Transverse colon (tissue), 4 donors: Measurements from ENCODE around the gene TNS3. TPM values are rescaled to one million over a fixed set of nuclear protein-coding genes. Genes with fewer than 3 reads are reported as not detected.

Experiments
- DNase-seq: peaks from one replicate; pipeline ENCODE4 v3.0.0-alpha.2; 2019
- H3K27ac ChIP-seq, 4 donors: fragments of 200-600 bp; sonication (generic); 2 replicates each; pipeline ENCODE4 v1.5.1; 2016 to 2018; ENCODE audit warnings: inconsistent platforms in 4 of 4
- H3K27me3 ChIP-seq: fragments of 200-600 bp; sonication (generic); 2 replicates; pipeline ENCODE4 v1.5.1; 2017; ENCODE audit warnings: inconsistent platforms
- H3K36me3 ChIP-seq, 4 donors: fragments of 200-600 bp; sonication (generic); 2 replicates each; pipeline ENCODE4 v1.5.1; 2017 to 2019; ENCODE audit warnings: inconsistent platforms in 4 of 4
- H3K4me1 ChIP-seq, 4 donors: fragments of 200-600 bp; sonication (generic); 2 replicates each; pipeline ENCODE4 v1.5.1; 2017 to 2020; ENCODE audit warnings: inconsistent platforms in 4 of 4
- H3K4me3 ChIP-seq, 4 donors: fragments of 200-600 bp; sonication (generic); 1 replicate in 1 of 4; 2 replicates in 3 of 4; pipeline versions ENCODE4 v1.5.1 to v1.6.1; 2017 to 2019; ENCODE audit warnings: inconsistent platforms in 4 of 4
- H3K9me3 ChIP-seq, 2 donors: fragments of 200-600 bp; sonication (generic); 2 replicates each; pipeline ENCODE4 v1.5.1; 2017 to 2019; ENCODE audit warnings: inconsistent platforms in 2 of 2
- EP300 ChIP-seq: sonication (generic); formaldehyde crosslinking; IDR thresholded peaks from one replicate; pipeline ENCODE4 v1.6.1; 2017; ENCODE audit warnings: antibody characterized with exemption, low read depth
- POLR2A ChIP-seq: fragments of 450-650 bp; IDR thresholded peaks from one replicate; pipeline ENCODE4 v1.6.1; 2016; ENCODE audit warnings: antibody characterized with exemption, mild to moderate bottlenecking, moderate library complexity
- POLR2AphosphoS5 ChIP-seq, 3 donors: sonication (generic); formaldehyde crosslinking; IDR thresholded peaks; one replicate each; pipeline ENCODE4 v1.6.1; 2016; ENCODE audit warnings: antibody characterized with exemption in 3 of 3
- WGBS, 2 donors: methylation state at CpG; one replicate each; pipeline ENCODE4 v1.1.5; 2018; ENCODE audit warnings: low coverage in 1 of 2; 5-methylcytosine and 5-hydroxymethylcytosine counted together
- in situ Hi-C, 4 donors: fragments of 200-750 bp; cut with MboI; loops; one replicate each; pipeline versions ENCODE4 v1.15.0 to v1.15.1; 2017; ENCODE audit warnings: low sequenced_read_pairs in 3 of 4, low pct_ligation_motif_present in 1 of 4, low pct_unique_long_range_greater_than_20kb in 1 of 4
- intact Hi-C: fragments of 100-400 bp; cut with DNase I; formaldehyde crosslinking; loops from one replicate; pipeline ENCODE4 v1.15.1; 2023; ENCODE audit warnings: low total_unique reads
- total RNA-seq, 4 donors: library from RNA; depleted of rRNA; stranded (reverse); fragments of >200 nt; gene quantifications; one replicate each; pipeline ENCODE4 v1.1.0, GENCODE V29; 2016
- TF ChIP-seq, protein P1 (sequence below), 5 experiments: fragments of 200-600 bp in 3 of 5; fragments of 450-650 bp in 2 of 5; sonication (generic) in 3 of 5; IDR thresholded peaks; 1 replicate in 2 of 5; 2 replicates in 3 of 5; pipeline ENCODE4 v1.5.1; 2016 to 2017; ENCODE audit warnings: antibody characterized with exemption in 5 of 5, inconsistent platforms in 3 of 5, mild to moderate bottlenecking in 2 of 5, moderate library complexity in 1 of 5

TNS3 gene
- total RNA-seq, 4 donors from 2014 or later, result 58.5 to 104 (median 72.7) TPM

DNA sequence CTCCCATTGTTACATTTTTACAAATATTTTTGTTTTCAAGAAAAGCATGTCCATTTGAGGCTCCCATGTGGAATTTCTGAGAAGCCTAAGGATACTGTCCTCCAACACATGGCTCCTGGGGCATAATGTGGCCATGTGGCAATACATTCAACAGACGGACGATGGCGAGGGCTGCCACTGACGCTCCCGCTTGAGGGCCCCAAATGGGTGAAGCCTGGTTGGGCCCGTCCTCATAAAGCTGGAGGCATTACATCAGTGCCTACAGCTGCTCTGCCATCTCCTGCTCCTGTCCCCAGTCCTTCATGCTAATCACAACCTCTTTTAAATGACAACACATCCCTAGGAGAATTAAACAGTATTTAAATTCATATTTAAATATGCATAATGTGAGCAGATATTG is 246.8 kb downstream of the TNS3 start:
- Histone ChIP-seq H3K9me3 (no peaks in the 10 kb centered on the region), H3K27ac (peak overlapping the region in 1 of 4 donors; percentile 45), H3K4me3 (no peak overlapping the region), H3K4me1 (peaks cover 6 to 24% (median 16%) of the 10 kb centered on the region in 4 donors), H3K27me3 (no peaks in the 10 kb centered on the region), H3K36me3 (no peaks in the 10 kb centered on the region)
- WGBS, 2 donors, result 96% methylated on average over 6 of the region's 6 CpGs; no CpG with 5 or more reads in 1 of the 2 donors
- no peak for TF ChIP-seq POLR2A
- TF ChIP-seq, protein P1, sequence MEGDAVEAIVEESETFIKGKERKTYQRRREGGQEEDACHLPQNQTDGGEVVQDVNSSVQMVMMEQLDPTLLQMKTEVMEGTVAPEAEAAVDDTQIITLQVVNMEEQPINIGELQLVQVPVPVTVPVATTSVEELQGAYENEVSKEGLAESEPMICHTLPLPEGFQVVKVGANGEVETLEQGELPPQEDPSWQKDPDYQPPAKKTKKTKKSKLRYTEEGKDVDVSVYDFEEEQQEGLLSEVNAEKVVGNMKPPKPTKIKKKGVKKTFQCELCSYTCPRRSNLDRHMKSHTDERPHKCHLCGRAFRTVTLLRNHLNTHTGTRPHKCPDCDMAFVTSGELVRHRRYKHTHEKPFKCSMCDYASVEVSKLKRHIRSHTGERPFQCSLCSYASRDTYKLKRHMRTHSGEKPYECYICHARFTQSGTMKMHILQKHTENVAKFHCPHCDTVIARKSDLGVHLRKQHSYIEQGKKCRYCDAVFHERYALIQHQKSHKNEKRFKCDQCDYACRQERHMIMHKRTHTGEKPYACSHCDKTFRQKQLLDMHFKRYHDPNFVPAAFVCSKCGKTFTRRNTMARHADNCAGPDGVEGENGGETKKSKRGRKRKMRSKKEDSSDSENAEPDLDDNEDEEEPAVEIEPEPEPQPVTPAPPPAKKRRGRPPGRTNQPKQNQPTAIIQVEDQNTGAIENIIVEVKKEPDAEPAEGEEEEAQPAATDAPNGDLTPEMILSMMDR (IDR thresholded peaks at IDR 0.05), result no peak
- no peak for TF ChIP-seq EP300
- TF ChIP-seq POLR2AphosphoS5 (IDR thresholded peaks at IDR 0.05), result no peak
- intact Hi-C loops, result no loop called here
- in situ Hi-C loops, result no loop called here
- DNase-seq, result no peak

DNA sequence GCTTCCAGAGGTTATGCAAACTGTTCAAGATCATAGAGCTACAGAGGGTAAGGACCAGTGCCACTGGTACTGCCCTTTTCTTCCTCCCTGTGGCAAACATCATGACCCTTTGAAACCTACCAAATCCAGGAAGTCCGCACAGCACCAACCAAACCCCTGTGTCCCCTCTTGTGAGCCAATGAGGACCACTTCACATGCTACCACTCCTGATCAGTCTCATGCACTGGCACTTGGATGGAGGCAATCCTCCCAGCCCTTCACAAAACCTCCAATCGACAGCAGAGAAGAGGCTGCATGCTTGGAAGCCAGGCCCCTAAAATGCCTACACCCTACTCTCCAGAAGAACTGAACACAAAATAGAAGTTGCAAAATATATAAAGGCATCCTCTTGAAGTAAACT is 248.0 kb downstream of the TNS3 start:
- H3K9me3 ChIP-seq, result no peaks in the 10 kb centered on the region
- no peak overlapping the region for H3K4me3 ChIP-seq
- no peak overlapping the region for H3K27ac ChIP-seq
- TF ChIP-seq, protein P1 (IDR thresholded peaks at IDR 0.05), result no peak
- TF ChIP-seq EP300 (no peak), POLR2AphosphoS5 (IDR thresholded peaks at IDR 0.05) (no peak), POLR2A (no peak)
- intact Hi-C loops, result loop anchor here (5.0 kb wide), 1 partner anchor 38 kb away; no protein-coding TSS in a partner anchor
- H3K27me3 ChIP-seq, result no peaks in the 10 kb centered on the region
- peaks cover 11 to 31% (median 17%) of the 10 kb centered on the region in 4 donors for H3K4me1 ChIP-seq
- in situ Hi-C loops, result no loop called here
- WGBS, 2 donors, result 96% methylated on average over 2 of the region's 2 CpGs; no CpG with 5 or more reads in 1 of the 2 donors
- DNase-seq, result no peak
- no peaks in the 10 kb centered on the region for H3K36me3 ChIP-seq

DNA sequence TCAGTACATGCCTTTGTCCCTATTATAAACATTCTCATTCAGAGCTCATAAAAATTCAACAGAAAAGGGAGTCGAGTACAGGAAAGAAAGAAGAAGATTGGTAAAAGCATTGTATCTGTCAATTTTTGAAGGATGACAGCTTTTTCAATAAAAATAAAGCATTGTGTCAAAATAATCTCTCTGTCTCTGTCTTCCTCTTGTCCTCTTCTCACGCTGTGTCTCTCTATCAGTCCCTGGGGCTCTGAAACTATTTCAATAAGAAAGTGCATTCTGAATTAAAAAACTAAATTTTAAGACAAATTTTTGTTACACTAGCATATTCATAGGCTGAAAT is 248.4 kb downstream of the TNS3 start:
- no peaks in the 10 kb centered on the region for H3K36me3 ChIP-seq
- 48 to 57% methylated on average over 2 of the region's 2 CpGs for WGBS, 2 donors
- in situ Hi-C loops, result no loop called here
- intact Hi-C loops, result loop anchor here (5.0 kb wide), 1 partner anchor 39 kb away; no protein-coding TSS in a partner anchor
- H3K27me3 ChIP-seq, result no peaks in the 10 kb centered on the region
- H3K9me3 ChIP-seq, result no peaks in the 10 kb centered on the region
- no peak overlapping the region for H3K4me3 ChIP-seq
- peaks cover 15 to 35% (median 22%) of the 10 kb centered on the region in 4 donors for H3K4me1 ChIP-seq
- DNase-seq, result no peak
- TF ChIP-seq POLR2AphosphoS5 (IDR thresholded peaks at IDR 0.05), result no peak
- TF ChIP-seq, protein P1 (IDR thresholded peaks at IDR 0.05), result no peak
- no peak for TF ChIP-seq POLR2A
- no peak for TF ChIP-seq EP300
- no peak overlapping the region for H3K27ac ChIP-seq

DNA sequence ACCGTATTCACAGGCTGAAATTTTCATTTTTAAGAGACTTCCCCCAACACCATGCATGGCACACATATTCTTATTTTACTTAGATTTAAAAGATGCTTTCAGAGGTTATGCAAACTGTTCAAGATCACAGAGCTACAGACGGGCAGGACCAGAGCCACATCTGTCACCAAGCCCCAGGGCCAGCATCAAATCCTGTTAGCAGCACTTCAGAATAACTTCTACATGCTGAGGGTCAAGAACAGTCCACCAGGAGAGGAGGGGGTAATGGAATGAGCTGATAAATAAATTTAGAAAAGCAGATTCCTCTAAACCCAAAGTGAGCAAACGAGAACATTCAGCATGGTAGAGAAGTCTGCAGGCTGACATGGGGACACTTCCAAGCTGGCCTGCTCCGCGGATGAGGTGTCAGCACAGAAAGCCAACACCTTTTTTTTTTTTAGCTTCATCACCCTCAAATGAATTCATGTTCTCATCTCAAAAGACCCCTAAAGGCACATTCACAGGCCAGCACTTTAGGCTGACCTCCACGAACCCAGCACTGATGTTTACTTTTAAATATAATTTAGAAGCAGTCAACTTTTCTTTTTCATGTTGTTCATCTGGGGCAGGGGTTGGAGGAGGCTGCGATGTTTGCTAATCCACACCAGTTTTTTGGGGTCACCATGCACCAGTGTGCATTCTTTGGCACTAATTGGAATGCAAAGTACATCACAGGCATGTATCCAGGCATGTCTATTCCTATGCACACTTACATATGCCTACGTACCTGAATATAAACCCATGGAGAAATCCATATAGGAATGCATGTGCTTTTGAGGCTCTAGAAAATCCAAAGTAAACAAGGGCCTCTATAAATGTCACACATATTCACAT is 249.0 kb downstream of the TNS3 start:
- Histone ChIP-seq H3K27me3 (no peaks in the 10 kb centered on the region), H3K36me3 (no peaks in the 10 kb centered on the region), H3K27ac (peak overlapping the region in 2 of 4 donors; percentile 0 to 2), H3K4me3 (no peak overlapping the region), H3K9me3 (no peaks in the 10 kb centered on the region), H3K4me1 (peaks cover 19 to 41% (median 27%) of the 10 kb centered on the region in 4 donors)
- intact Hi-C loops (loop anchor here (5.0 kb wide), 1 partner anchor 39 kb away; no protein-coding TSS in a partner anchor), in situ Hi-C loops (no loop called here)
- 66 to 80% methylated on average over 4 to 8 of the region's 8 CpGs for WGBS, 2 donors
- TF ChIP-seq POLR2AphosphoS5 (IDR thresholded peaks at IDR 0.05) (peak in 1 of 3 donors; percentile 32), POLR2A (no peak)
- DNase-seq, result no peak
